H1 (cell line): ENCODE measurements around the gene TP53BP2. TPM values are rescaled to one million over a fixed set of nuclear protein-coding genes. Genes with fewer than 3 reads are reported as not detected.

Experiments
- CTCF ChIA-PET: fragments of 300-600 bp; sonication (Branson Sonifier 250); formaldehyde crosslinking; loops from one replicate; lab custom pipeline; 2021; ENCODE audit not compliant: partially characterized antibody; lab: Charles Lee
- POLR2A ChIA-PET: fragments of 300-600 bp; sonication (Branson Sonifier 250); formaldehyde crosslinking; loops from one replicate; lab custom pipeline; 2021; ENCODE audit warnings: inconsistent platforms; ENCODE audit not compliant: partially characterized antibody; lab: Charles Lee
- DNase-seq, 2 experiments: peaks; one replicate each; pipeline versions ENCODE4 v3.0.0 to v3.0.0-alpha.2; 2010 to 2022; ENCODE audit warnings: low spot score in 2 of 2, low read depth in 1 of 2, mixed read lengths in 1 of 2
- FAIRE-seq: peaks from 2 replicates; lab custom pipeline; 2011; peaks lifted over from hg19 to GRCh38; lab: Jason Lieb, UNC
- H2AFZ ChIP-seq: 2 replicates; pipeline ENCODE4 v1.8.1; 2012; ENCODE audit warnings: low read length, inconsistent platforms
- H2AK5ac ChIP-seq: 2 replicates; pipeline ENCODE4 v1.6.1; 2013; ENCODE audit warnings: low read depth, low read length
- H2BK120ac ChIP-seq: replicated peaks from 2 replicates; pipeline ENCODE3; 2013; ENCODE audit warnings: low read depth, low read length, inconsistent platforms
- H2BK12ac ChIP-seq: 2 replicates; pipeline ENCODE4 v1.6.1; 2013; ENCODE audit warnings: low read depth, low read length
- H2BK15ac ChIP-seq: 2 replicates; pipeline ENCODE4 v1.6.1; 2013; ENCODE audit warnings: low read length
- H2BK20ac ChIP-seq: 2 replicates; pipeline ENCODE4 v1.6.1; 2013; ENCODE audit warnings: low read length
- H2BK5ac ChIP-seq: 2 replicates; pipeline ENCODE4 v1.6.1; 2013; ENCODE audit warnings: low read depth, low read length
- H3K14ac ChIP-seq: 2 replicates; pipeline ENCODE4 v1.6.1; 2013; ENCODE audit warnings: inconsistent platforms; ENCODE audit not compliant: insufficient read length
- H3K18ac ChIP-seq: 2 replicates; pipeline ENCODE4 v1.6.1; 2013; ENCODE audit warnings: low read length; ENCODE audit errors: extremely low read depth
- H3K23ac ChIP-seq: 2 replicates; pipeline ENCODE4 v1.6.1; 2013; ENCODE audit warnings: inconsistent platforms; ENCODE audit not compliant: insufficient read length
- H3K23me2 ChIP-seq: 2 replicates; pipeline ENCODE4 v1.6.1; 2013; ENCODE audit warnings: low read depth, low read length
- H3K27ac ChIP-seq: 2 replicates; pipeline ENCODE4 v1.6.1; 2011; ENCODE audit warnings: low read depth, low read length, inconsistent platforms
- H3K27me3 ChIP-seq, 4 experiments: replicated peaks in 1 of 4; 1 replicate in 1 of 4; 2 replicates in 3 of 4; pipeline versions ENCODE4 v1.6.1 to v1.8.1; 2011 to 2013; ENCODE audit warnings: low read length in 3 of 4, mild to moderate bottlenecking in 3 of 4, inconsistent platforms in 2 of 4, mixed read lengths in 2 of 4, moderate library complexity in 1 of 4; ENCODE audit not compliant: control insufficient read depth in 3 of 4, insufficient read depth in 3 of 4; ENCODE audit errors: extremely low read depth in 1 of 4
- H3K36me3 ChIP-seq, 4 experiments: 2 replicates each; pipeline versions ENCODE4 v1.6.1 to v1.8.1; 2011 to 2013; ENCODE audit warnings: mild to moderate bottlenecking in 4 of 4, low read length in 3 of 4, moderate library complexity in 2 of 4, control low read depth in 1 of 4, inconsistent platforms in 1 of 4; ENCODE audit not compliant: insufficient read depth in 4 of 4, control insufficient read depth in 2 of 4
- H3K4ac ChIP-seq: replicated peaks from 2 replicates; pipeline ENCODE3; 2013; ENCODE audit warnings: low read length, low read depth, mixed read lengths, inconsistent platforms; ENCODE audit not compliant: insufficient read length
- H3K4me1 ChIP-seq, 4 experiments: replicated peaks in 1 of 4; 1 replicate in 1 of 4; 2 replicates in 3 of 4; pipeline versions ENCODE4 v1.6.1 to v1.8.1; 2011 to 2013; ENCODE audit warnings: low read length in 3 of 4, inconsistent platforms in 2 of 4, mixed read lengths in 1 of 4; ENCODE audit not compliant: insufficient read depth in 4 of 4, control insufficient read depth in 3 of 4
- H3K4me2 ChIP-seq, 2 experiments: 2 replicates each; pipeline versions ENCODE4 v1.6.1 to v1.8.1; 2011 to 2013; ENCODE audit warnings: low read depth in 2 of 2, low read length in 2 of 2, control low read depth in 1 of 2, inconsistent platforms in 1 of 2, mild to moderate bottlenecking in 1 of 2; ENCODE audit not compliant: insufficient read depth in 1 of 2
- H3K4me3 ChIP-seq, 4 experiments: fragments of 200-600, 300-600 bp in 1 of 4; sonication (generic), shearing (Covaris generic), sonication (Bioruptor Twin) in 1 of 4; 2 replicates each; pipeline versions ENCODE4 v1.5.1 to v1.8.1; 2011 to 2016; ENCODE audit warnings: low read length in 4 of 4, low read depth in 3 of 4, control low read depth in 2 of 4, inconsistent platforms in 2 of 4, mild to moderate bottlenecking in 2 of 4, mixed read lengths in 1 of 4, moderate library complexity in 1 of 4; ENCODE audit not compliant: insufficient read depth in 2 of 4; ENCODE audit errors: extremely low read depth in 1 of 4
- H3K56ac ChIP-seq: replicated peaks from 2 replicates; pipeline ENCODE3; 2013; ENCODE audit warnings: low read depth, mild to moderate bottlenecking, mixed read lengths, low read length, inconsistent platforms; ENCODE audit not compliant: insufficient read length
- H3K79me1 ChIP-seq: 2 replicates; pipeline ENCODE4 v1.6.1; 2013; ENCODE audit warnings: low read depth, low read length, control low read depth
- H3K79me2 ChIP-seq, 2 experiments: 2 replicates each; pipeline versions ENCODE4 v1.6.1 to v1.8.1; 2012 to 2013; ENCODE audit warnings: low read length in 2 of 2, mild to moderate bottlenecking in 2 of 2, inconsistent platforms in 1 of 2; ENCODE audit not compliant: insufficient read depth in 2 of 2, control insufficient read depth in 1 of 2
- H3K9ac ChIP-seq, 4 experiments: replicated peaks in 1 of 4; 1 replicate in 1 of 4; 2 replicates in 3 of 4; pipeline versions ENCODE4 v1.6.1 to v1.8.1; 2011 to 2013; ENCODE audit warnings: low read depth in 3 of 4, low read length in 3 of 4, control low read depth in 2 of 4, mild to moderate bottlenecking in 2 of 4, moderate library complexity in 2 of 4, inconsistent platforms in 1 of 4; ENCODE audit errors: extremely low read depth in 1 of 4
- H3K9me3 ChIP-seq, 2 experiments: 2 replicates each; pipeline versions ENCODE4 v1.6.1 to v1.8.1; 2012 to 2013; ENCODE audit warnings: mild to moderate bottlenecking in 2 of 2, moderate library complexity in 2 of 2, control low read depth in 1 of 2, inconsistent platforms in 1 of 2, low read depth in 1 of 2, low read length in 1 of 2, mixed read lengths in 1 of 2; ENCODE audit not compliant: insufficient read depth in 2 of 2
- H4K20me1 ChIP-seq, 2 experiments: replicated peaks in 1 of 2; 2 replicates each; pipeline versions ENCODE3 to v1.8.1; 2011 to 2013; ENCODE audit warnings: inconsistent platforms in 2 of 2, low read length in 2 of 2, mild to moderate bottlenecking in 1 of 2; ENCODE audit not compliant: insufficient read depth in 2 of 2, control insufficient read depth in 1 of 2
- H4K5ac ChIP-seq: 2 replicates; pipeline ENCODE4 v1.6.1; 2013; ENCODE audit warnings: low read length, low read depth, mixed read lengths, inconsistent platforms; ENCODE audit not compliant: insufficient read length
- H4K8ac ChIP-seq: 2 replicates; pipeline ENCODE4 v1.8.0; 2013; ENCODE audit warnings: mild to moderate bottlenecking, moderate library complexity, low read length, inconsistent platforms; ENCODE audit not compliant: insufficient read depth; ENCODE audit errors: extremely low read depth
- H4K91ac ChIP-seq: replicated peaks from 2 replicates; pipeline ENCODE3; 2013; ENCODE audit warnings: low read length, mixed read lengths, inconsistent platforms; ENCODE audit not compliant: insufficient read length
- CEBPB ChIP-seq: IDR thresholded peaks from 2 replicates; pipeline ENCODE4 v1.6.1; 2012; ENCODE audit warnings: low read depth, low read length
- EGR1 ChIP-seq: IDR thresholded peaks from 2 replicates; pipeline ENCODE4 v1.6.1; 2011; ENCODE audit warnings: low read depth, low read length, borderline replicate concordance
- HDAC6 ChIP-seq: IDR thresholded peaks from one replicate; pipeline ENCODE4 v1.7.1; 2012; ENCODE audit warnings: low read depth, mild to moderate bottlenecking, inconsistent platforms, low read length, moderate library complexity
- JUND ChIP-seq: IDR thresholded peaks from 2 replicates; pipeline ENCODE4 v1.6.1; 2011; ENCODE audit warnings: mild to moderate bottlenecking, improper control_type of control experiment, low read length
- SAP30 ChIP-seq: fragments of 300-600 bp; sonication (generic); IDR thresholded peaks from 2 replicates; pipeline ENCODE4 v1.7.1; 2012; ENCODE audit warnings: low read length, moderate library complexity, mild to moderate bottlenecking, inconsistent platforms; ENCODE audit not compliant: insufficient read depth, insufficient replicate concordance
- polyA plus RNA-seq, 7 experiments: library from polyadenylated mRNA; depleted of rRNA in 3 of 7; stranded (reverse) in 5 of 7; unstranded in 2 of 7; fragments of >200 nt in 5 of 7; fragments of 200-250 nt in 2 of 7; gene quantifications; 1 replicate in 5 of 7; 2 replicates in 1 of 7; 4 replicates in 1 of 7; pipeline versions ENCODE4 v1.2.1 to v1.2.3, GENCODE V29; 2011 to 2013; ENCODE audit warnings: missing spikeins in 2 of 7, mixed read lengths in 2 of 7
- total RNA-seq: library from RNA; stranded (reverse); fragmentation: NEBNext Ultra II Directional; extraction: Animal tissue kit (Norgen Biotek cat#: 25700); gene quantifications from 2 replicates; pipeline ENCODE4 v1.2.1, GENCODE V29; 2021
- TF ChIP-seq, protein P1 (sequence below): IDR thresholded peaks from 2 replicates; pipeline ENCODE4 v1.6.1; 2011; ENCODE audit warnings: low read length, improper control_type of control experiment

The TP53BP2 gene
- total and polyA plus RNA-seq, 2 of the 8 experiments (the other 6 are each of a cell fraction or from before 2014, with no cell fraction given), result 18.0 to 38.7 TPM

DNA sequence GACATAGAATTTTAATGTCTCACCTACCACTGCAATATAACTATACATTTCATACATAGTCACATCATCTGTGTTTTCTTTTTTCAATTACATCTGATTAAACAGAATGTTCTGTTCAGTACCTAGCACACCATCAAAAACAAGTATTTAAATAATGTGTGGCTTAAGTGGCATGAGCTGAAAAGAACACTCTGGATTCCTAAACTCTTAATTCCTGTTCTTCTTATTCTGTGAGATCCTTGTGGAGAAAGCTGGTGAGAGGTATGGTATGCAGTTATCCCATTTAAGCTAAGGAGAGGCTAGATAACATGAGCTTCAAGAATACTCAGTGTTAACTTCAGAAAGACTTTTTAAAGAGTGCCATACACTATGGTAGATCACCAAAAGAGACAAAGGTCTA, 5.5 kb downstream of the TP53BP2 start:
- no peak overlapping the region for H2BK5ac ChIP-seq
- H3K4me1 ChIP-seq, result peaks cover 0 to 9% (median 6%) of the 10 kb centered on the region in 4 experiments
- H3K14ac ChIP-seq, result no peak overlapping the region
- H2BK120ac ChIP-seq, result no peak overlapping the region
- H3K27me3 ChIP-seq, result no peaks in the 10 kb centered on the region; a peak in 1 of 7 replicates
- H4K91ac ChIP-seq, result no peak overlapping the region
- DNase-seq (no peak), FAIRE-seq (no peak)
- CTCF ChIA-PET, result interaction anchor here (0.5 to 1.2 kb wide), 5 partner anchors 13 to 703 kb away, joined by 3 to 4 read pairs (median 4); no protein-coding TSS in a partner anchor
- peaks cover 24 to 99% of the 10 kb centered on the region in 2 experiments for H3K79me2 ChIP-seq
- no peak overlapping the region for H3K18ac ChIP-seq
- no peak overlapping the region for H2BK12ac ChIP-seq
- no peak overlapping the region for H2AK5ac ChIP-seq
- H3K4me2 ChIP-seq, result no peak overlapping the region
- H3K4me3 ChIP-seq, result no peak overlapping the region
- no peak overlapping the region for H4K8ac ChIP-seq
- peaks cover 12% of the 10 kb centered on the region for H3K79me1 ChIP-seq
- no peak overlapping the region for H3K27ac ChIP-seq
- H3K23ac ChIP-seq, result no peak overlapping the region
- H3K56ac ChIP-seq, result no peak overlapping the region
- no peak overlapping the region for H3K4ac ChIP-seq
- H4K5ac ChIP-seq, result no peak overlapping the region
- no peak overlapping the region for H2AFZ ChIP-seq
- POLR2A ChIA-PET, result interaction anchor here (0.8 to 1.1 kb wide), 5 partner anchors 8 to 29 kb away, joined by 3 to 5 read pairs (median 3); no protein-coding TSS in a partner anchor
- H3K9me3 ChIP-seq, result no peaks in the 10 kb centered on the region
- H2BK15ac ChIP-seq, result no peak overlapping the region
- peaks cover 14 to 27% of the 10 kb centered on the region in 2 experiments for H4K20me1 ChIP-seq
- H2BK20ac ChIP-seq, result no peak overlapping the region
- H3K36me3 ChIP-seq, result no peaks in the 10 kb centered on the region
- peaks cover 3% of the 10 kb centered on the region; the same call in 1 of the 2 replicates for H3K23me2 ChIP-seq
- no peak overlapping the region for H3K9ac ChIP-seq
- TF ChIP-seq HDAC6 (no peak), CEBPB (no peak), JUND (no peak), SAP30 (no peak), EGR1 (no peak)
- TF ChIP-seq, protein P1, sequence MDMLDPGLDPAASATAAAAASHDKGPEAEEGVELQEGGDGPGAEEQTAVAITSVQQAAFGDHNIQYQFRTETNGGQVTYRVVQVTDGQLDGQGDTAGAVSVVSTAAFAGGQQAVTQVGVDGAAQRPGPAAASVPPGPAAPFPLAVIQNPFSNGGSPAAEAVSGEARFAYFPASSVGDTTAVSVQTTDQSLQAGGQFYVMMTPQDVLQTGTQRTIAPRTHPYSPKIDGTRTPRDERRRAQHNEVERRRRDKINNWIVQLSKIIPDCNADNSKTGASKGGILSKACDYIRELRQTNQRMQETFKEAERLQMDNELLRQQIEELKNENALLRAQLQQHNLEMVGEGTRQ, result no peak
